ENCODE measurements around the gene CREB5.

DNA sequence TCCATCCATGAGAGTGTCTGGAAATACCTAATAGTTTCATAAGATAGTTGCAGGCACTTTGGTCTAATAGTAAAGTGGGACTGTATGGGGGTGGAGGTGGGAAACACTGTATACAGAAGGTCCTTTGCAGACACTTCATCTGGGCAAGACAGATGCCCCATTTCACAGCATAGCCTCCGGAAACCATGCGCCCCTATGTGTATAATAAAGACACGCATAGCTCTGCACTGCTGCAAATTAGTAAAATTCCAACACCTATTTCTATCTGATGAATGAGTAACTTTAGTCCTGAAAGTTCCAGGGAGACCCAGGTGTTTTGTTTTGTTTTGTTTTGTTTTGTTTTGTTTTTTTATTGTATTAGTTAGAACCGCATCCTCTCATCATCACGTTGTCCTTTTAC, 187.1 kb downstream of the CREB5 start:
- TF ChIP-seq GATA2 (IDR thresholded peaks at IDR 0.05; ENCODE audit: low read depth, low read length) (no peak), GATA3 (IDR thresholded peaks at IDR 0.05; ENCODE audit: low read depth, low read length) (no peak)

Measured in SH-SY5Y (cell line).